Activated CD8-positive, alpha-beta T cell treated with anti-CD3 and anti-CD28 coated beads for 36 hours (primary cell): Measurements from ENCODE around the gene TMCO4. TPM values are rescaled to one million over a fixed set of nuclear protein-coding genes. Genes with fewer than 3 reads are reported as not detected.

Experiments used
- ATAC-seq: fragments of 200-7000 bp; cut with Tn5 transposase; one replicate; pipeline ENCODE4 v1.10.0; 2021; ENCODE audit warnings: mild to moderate bottlenecking, moderate library complexity
- CTCF ChIA-PET: fragments of 350-600 bp; sonication (Branson Sonifier 250); formaldehyde crosslinking; loops from one replicate; lab custom pipeline; 2021; ENCODE audit warnings: antibody characterized with exemption; lab: Charles Lee
- POLR2A ChIA-PET: fragments of 350-600 bp; sonication (Branson Sonifier 250); formaldehyde crosslinking; loops from one replicate; lab custom pipeline; 2021; ENCODE audit warnings: antibody characterized with exemption; lab: Charles Lee
- DNase-seq: peaks from one replicate; pipeline ENCODE4 v3.0.0-alpha.2; 2020
- H3K27ac Mint-ChIP-seq: one replicate; pipeline ENCODE4 v1.8.0; 2021; ENCODE audit warnings: mild to moderate bottlenecking, mixed read lengths
- H3K27me3 Mint-ChIP-seq: one replicate; pipeline ENCODE4 v1.8.0; 2021; ENCODE audit warnings: mixed read lengths
- H3K36me3 Mint-ChIP-seq: one replicate; pipeline ENCODE4 v1.8.0; 2021; ENCODE audit warnings: low read depth, mixed read lengths
- H3K4me1 Mint-ChIP-seq: one replicate; pipeline ENCODE4 v1.8.0; 2021; ENCODE audit warnings: low read depth, mixed read lengths
- H3K4me3 Mint-ChIP-seq: one replicate; pipeline ENCODE4 v1.8.0; 2021; ENCODE audit warnings: mild to moderate bottlenecking, moderate library complexity, mixed read lengths
- H3K9me3 Mint-ChIP-seq: one replicate; pipeline ENCODE4 v1.8.0; 2021; ENCODE audit warnings: mixed read lengths
- CTCF ChIP-seq: fragments of 200-600 bp; IDR thresholded peaks from one replicate; pipeline ENCODE4 v1.8.0; 2022; ENCODE audit warnings: antibody characterized with exemption, mild to moderate bottlenecking
- intact Hi-C: fragments of 100-400 bp; cut with micrococcal nuclease; formaldehyde crosslinking; loops from one replicate; pipeline ENCODE4 v1.10.0; 2022
- total RNA-seq, 2 experiments: library from RNA; stranded (reverse); gene quantifications; one replicate each; pipeline ENCODE4 v1.2.3, GENCODE V29; 2021

Gene TMCO4
- total RNA-seq, 2 experiments from 2014 or later = 10.8 to 13.2 TPM

GRCh38 chr1:19633106-19633505 is 166.6 kb downstream of the TMCO4 start:
- DNase-seq (no peak), ATAC-seq (no peak)
- Mint-ChIP-seq H3K27me3 (no peaks in the 10 kb centered on the region), H3K4me1 (no peaks in the 10 kb centered on the region), H3K36me3 (peaks cover 2% of the 10 kb centered on the region), H3K27ac (no peak overlapping the region), H3K9me3 (no peaks in the 10 kb centered on the region), H3K4me3 (no peak overlapping the region)
- POLR2A ChIA-PET = no interaction called here
- TF ChIP-seq CTCF = no peak
- CTCF ChIA-PET = no interaction called here
- intact Hi-C loops = no loop called here

Other genes with a start within 250 kb of the TMCO4 start
- 10 to 100 TPM; 27.0 to 27.6 TPM for gene NBL1, start 155.6 kb downstream of the TMCO4 start, total RNA-seq
- not detected for gene HTR6, start 135.0 kb downstream of the TMCO4 start, total RNA-seq
- not detected for gene RNF186, start 15.4 kb upstream of the TMCO4 start, total RNA-seq
- 1 to 10 TPM; 7.3 to 8.7 TPM for gene OTUD3, start 82.5 kb upstream of the TMCO4 start, total RNA-seq
- gene PLA2G2E, start 123.7 kb upstream of the TMCO4 start, total RNA-seq = not detected
- not detected for gene PLA2G2A, start 179.7 kb upstream of the TMCO4 start, total RNA-seq